Mammary epithelial cell (primary cell): ENCODE measurements around the gene CDC25B.

ENCODE experiments used
- CTCF ChIP-seq, 2 donors: IDR thresholded peaks in 1 of 2; conservative IDR thresholded peaks in 1 of 2; 2 replicates each; pipeline ENCODE4 v1.5.1; 2011 to 2012; ENCODE audit warnings: inconsistent platforms in 2 of 2, low read length in 2 of 2, mild to moderate bottlenecking in 2 of 2, control low read depth in 1 of 2, low read depth in 1 of 2; ENCODE audit not compliant: insufficient read depth in 1 of 2; ENCODE audit errors: extremely low read depth in 1 of 2
- EZH2 ChIP-seq: IDR thresholded peaks from 2 replicates; pipeline ENCODE4 v1.6.1; 2012; ENCODE audit warnings: low read length, inconsistent platforms, borderline replicate concordance

GRCh38 chr20:3815703-3816315 is 19.7 kb downstream of the CDC25B start:
- TF ChIP-seq CTCF (conservative IDR thresholded peaks at IDR 0.05 in 1 of 2, IDR thresholded peaks at IDR 0.05 in 1 of 2; ENCODE audit: extremely low read depth in 1 of 2, insufficient read depth in 1 of 2, low read depth in 1 of 2, low read length in 2 of 2): no peak
- TF ChIP-seq EZH2: no peak
